KMS-11 (cell line): ENCODE results near the gene FSHR.

Experiments used
- H2AFZ ChIP-seq: fragments of 200-600 bp; sonication (generic); 2 replicates; pipeline ENCODE4 v1.6.1; 2016; ENCODE audit warnings: antibody characterized with exemption, mixed run types, low read depth
- H3K27ac ChIP-seq: fragments of 200-600 bp; sonication (generic); 2 replicates; pipeline ENCODE4 v1.6.1; 2016; ENCODE audit warnings: mild to moderate bottlenecking, mixed run types
- H3K27me3 ChIP-seq: fragments of 200-600 bp; sonication (generic); 2 replicates; pipeline ENCODE4 v1.6.1; 2017; ENCODE audit warnings: mild to moderate bottlenecking, low read depth, mixed run types, moderate library complexity; ENCODE audit not compliant: insufficient read depth
- H3K36me3 ChIP-seq: fragments of 200-600 bp; sonication (generic); 2 replicates; pipeline ENCODE4 v1.6.1; 2017; ENCODE audit warnings: mild to moderate bottlenecking, mixed run types; ENCODE audit not compliant: insufficient read depth
- H3K4me1 ChIP-seq: fragments of 200-600 bp; sonication (generic); 2 replicates; pipeline ENCODE4 v1.6.1; 2016; ENCODE audit warnings: mild to moderate bottlenecking, low read depth, mixed run types; ENCODE audit not compliant: poor library complexity, severe bottlenecking
- H3K4me2 ChIP-seq: fragments of 200-600 bp; sonication (generic); 2 replicates; pipeline ENCODE4 v1.7.0; 2016; ENCODE audit warnings: mild to moderate bottlenecking, mixed run types
- H3K4me3 ChIP-seq: fragments of 200-600 bp; sonication (generic); IDR thresholded peaks from 2 replicates; pipeline ENCODE4 v1.6.1; 2017; ENCODE audit warnings: low read depth, low read length, mixed read lengths; ENCODE audit not compliant: insufficient read depth
- H3K79me2 ChIP-seq: fragments of 200-600 bp; sonication (generic); 2 replicates; pipeline ENCODE4 v1.6.1; 2016; ENCODE audit warnings: low read depth, mixed run types; ENCODE audit not compliant: insufficient read depth
- H3K9ac ChIP-seq: fragments of 200-600 bp; sonication (generic); 2 replicates; pipeline ENCODE4 v1.6.1; 2016; ENCODE audit warnings: mild to moderate bottlenecking, mixed run types
- H4K20me1 ChIP-seq: fragments of 200-600 bp; sonication (generic); 2 replicates; pipeline ENCODE4 v1.6.1; 2016; ENCODE audit warnings: mild to moderate bottlenecking, mixed run types; ENCODE audit not compliant: insufficient read depth
- CTCF ChIP-seq: fragments of 200-600 bp; sonication (generic); conservative IDR thresholded peaks from 2 replicates; pipeline ENCODE4 v1.6.1; 2017; ENCODE audit warnings: low read depth, mild to moderate bottlenecking, antibody characterized with exemption, low read length, moderate library complexity, mixed read lengths

FSHR gene

GRCh38 chr2:49070716-49071115 lies 83.6 kb downstream of the FSHR start:
- no peaks in the 10 kb centered on the region for H4K20me1 ChIP-seq
- H3K27ac ChIP-seq, result no peak overlapping the region

GRCh38 chr2:49069829-49070228 lies 84.5 kb downstream of the FSHR start:
- Histone ChIP-seq H3K4me3 (no peak overlapping the region), H3K79me2 (no peaks in the 10 kb centered on the region), H3K27me3 (no peaks in the 10 kb centered on the region), H3K27ac (no peak overlapping the region), H4K20me1 (no peaks in the 10 kb centered on the region), H3K4me2 (no peak overlapping the region), H3K9ac (no peak overlapping the region), H3K4me1 (no peaks in the 10 kb centered on the region), H2AFZ (no peak overlapping the region), H3K36me3 (no peaks in the 10 kb centered on the region)
- no peak for TF ChIP-seq CTCF

More at GRCh38 chr2:49070716-49071115, 83.6 kb downstream of the FSHR start:
- no peaks in the 10 kb centered on the region for H3K27me3 ChIP-seq
- no peak overlapping the region for H3K4me3 ChIP-seq
- no peaks in the 10 kb centered on the region for H3K4me1 ChIP-seq
- no peak overlapping the region for H3K4me2 ChIP-seq
- no peaks in the 10 kb centered on the region for H3K79me2 ChIP-seq
- H3K36me3 ChIP-seq, result no peaks in the 10 kb centered on the region
- no peak for TF ChIP-seq CTCF
- no peak overlapping the region for H2AFZ ChIP-seq
- no peak overlapping the region for H3K9ac ChIP-seq

GRCh38 chr2:49068613-49069012 lies 85.7 kb downstream of the FSHR start:
- H3K27ac ChIP-seq, result no peak overlapping the region
- H4K20me1 ChIP-seq, result no peaks in the 10 kb centered on the region
- no peak overlapping the region for H3K4me2 ChIP-seq
- H3K9ac ChIP-seq, result no peak overlapping the region
- no peak overlapping the region for H3K4me3 ChIP-seq
- H3K79me2 ChIP-seq, result no peaks in the 10 kb centered on the region
- no peaks in the 10 kb centered on the region for H3K27me3 ChIP-seq
- no peaks in the 10 kb centered on the region for H3K4me1 ChIP-seq
- no peaks in the 10 kb centered on the region for H3K36me3 ChIP-seq
- TF ChIP-seq CTCF, result no peak
- no peak overlapping the region for H2AFZ ChIP-seq

- Histone ChIP-seq H3K27me3 (no peaks in the 10 kb centered on the region), H2AFZ (no peak overlapping the region), H3K4me1 (no peaks in the 10 kb centered on the region), H3K4me2 (no peak overlapping the region), H3K27ac (no peak overlapping the region), H3K9ac (no peak overlapping the region), H4K20me1 (no peaks in the 10 kb centered on the region), H3K79me2 (no peaks in the 10 kb centered on the region), H3K36me3 (no peaks in the 10 kb centered on the region), H3K4me3 (no peak overlapping the region)
- TF ChIP-seq CTCF, result no peak
These were observed 86.3 kb downstream of the FSHR start for GRCh38 chr2:49067971-49068370.

GRCh38 chr2:49053156-49053555 lies 101.2 kb downstream of the FSHR start:
- no peaks in the 10 kb centered on the region for H3K27me3 ChIP-seq
- no peaks in the 10 kb centered on the region for H3K36me3 ChIP-seq
- H3K4me1 ChIP-seq, result no peaks in the 10 kb centered on the region
- no peak overlapping the region for H3K4me2 ChIP-seq
- no peak overlapping the region for H3K4me3 ChIP-seq
- no peaks in the 10 kb centered on the region for H4K20me1 ChIP-seq
- H3K9ac ChIP-seq, result no peak overlapping the region
- H3K79me2 ChIP-seq, result no peaks in the 10 kb centered on the region
- H3K27ac ChIP-seq, result no peak overlapping the region
- TF ChIP-seq CTCF, result no peak
- H2AFZ ChIP-seq, result no peak overlapping the region
